ENCODE results near the gene MTMR3.

DNA sequence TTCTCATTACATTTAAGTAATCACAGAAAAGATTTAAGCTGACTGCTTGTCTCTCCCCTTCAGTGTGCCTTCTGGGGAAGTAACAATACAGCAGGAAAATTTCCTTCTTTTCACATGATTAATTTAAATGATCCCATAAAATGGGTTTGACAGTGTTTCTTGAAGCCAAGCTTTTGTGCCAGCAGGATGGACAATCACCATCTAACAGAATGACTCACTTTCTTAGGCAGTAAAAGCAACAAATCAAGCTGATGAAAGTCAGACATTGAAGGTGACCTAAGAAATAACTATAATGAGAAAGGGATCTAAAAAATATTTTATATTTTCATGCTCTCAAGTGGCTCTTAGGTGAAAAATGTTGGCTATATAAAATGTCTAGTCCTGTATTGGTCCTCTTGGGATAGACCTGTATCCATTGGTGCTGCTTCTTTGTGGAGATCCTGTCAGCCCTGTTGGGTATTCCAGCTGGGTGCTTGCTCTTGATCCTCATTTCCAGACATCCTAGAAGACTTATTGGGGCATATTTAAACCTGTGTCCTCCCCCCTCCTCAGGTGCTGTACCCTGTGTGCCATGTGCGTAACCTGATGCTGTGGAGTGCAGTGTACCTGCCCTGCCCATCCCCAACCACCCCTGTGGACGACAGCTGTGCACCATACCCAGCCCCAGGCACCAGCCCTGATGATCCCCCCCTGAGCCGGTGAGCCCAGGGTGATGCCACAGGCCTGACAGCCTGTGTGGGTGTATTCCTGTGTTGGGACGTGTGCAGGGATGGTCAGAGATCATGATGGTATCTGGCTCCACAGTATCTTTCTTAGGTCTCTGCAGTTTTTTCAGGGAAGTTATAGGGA, 134.6 kb downstream of the MTMR3 start:
- TF ChIP-seq RAD21 (IDR thresholded peaks at IDR 0.05; ENCODE audit: low read depth): no peak
- TF ChIP-seq CTCF (IDR thresholded peaks at IDR 0.05 in 2 of 3, conservative IDR thresholded peaks at IDR 0.05 in 1 of 3; ENCODE audit: borderline replicate concordance in 1 of 3, insufficient read depth in 1 of 3, low read depth in 2 of 3, low read length in 2 of 3): no peak
- TF ChIP-seq EZH2 (IDR thresholded peaks at IDR 0.05): no peak
- no peak for TF ChIP-seq ELF1 (IDR thresholded peaks at IDR 0.05; ENCODE audit: borderline replicate concordance, low read depth)
- no peak for TF ChIP-seq MAX (IDR thresholded peaks at IDR 0.05)
- TF ChIP-seq SRF (IDR thresholded peaks at IDR 0.05; ENCODE audit: low read depth): no peak
- TF ChIP-seq SIN3A (IDR thresholded peaks at IDR 0.05; ENCODE audit: low read depth): no peak

All from HCT116 (cell line).